ENCODE measurements around the gene RCOR2.
A peak's percentile ranks its signal among the peaks of the same experiment; 100 is the strongest.
"Not testable (repeated sequence)": the region's sequence is repeated elsewhere in the genome, so short reads cannot be mapped to it uniquely, and the experiment has no call there.

Gene RCOR2

DNA sequence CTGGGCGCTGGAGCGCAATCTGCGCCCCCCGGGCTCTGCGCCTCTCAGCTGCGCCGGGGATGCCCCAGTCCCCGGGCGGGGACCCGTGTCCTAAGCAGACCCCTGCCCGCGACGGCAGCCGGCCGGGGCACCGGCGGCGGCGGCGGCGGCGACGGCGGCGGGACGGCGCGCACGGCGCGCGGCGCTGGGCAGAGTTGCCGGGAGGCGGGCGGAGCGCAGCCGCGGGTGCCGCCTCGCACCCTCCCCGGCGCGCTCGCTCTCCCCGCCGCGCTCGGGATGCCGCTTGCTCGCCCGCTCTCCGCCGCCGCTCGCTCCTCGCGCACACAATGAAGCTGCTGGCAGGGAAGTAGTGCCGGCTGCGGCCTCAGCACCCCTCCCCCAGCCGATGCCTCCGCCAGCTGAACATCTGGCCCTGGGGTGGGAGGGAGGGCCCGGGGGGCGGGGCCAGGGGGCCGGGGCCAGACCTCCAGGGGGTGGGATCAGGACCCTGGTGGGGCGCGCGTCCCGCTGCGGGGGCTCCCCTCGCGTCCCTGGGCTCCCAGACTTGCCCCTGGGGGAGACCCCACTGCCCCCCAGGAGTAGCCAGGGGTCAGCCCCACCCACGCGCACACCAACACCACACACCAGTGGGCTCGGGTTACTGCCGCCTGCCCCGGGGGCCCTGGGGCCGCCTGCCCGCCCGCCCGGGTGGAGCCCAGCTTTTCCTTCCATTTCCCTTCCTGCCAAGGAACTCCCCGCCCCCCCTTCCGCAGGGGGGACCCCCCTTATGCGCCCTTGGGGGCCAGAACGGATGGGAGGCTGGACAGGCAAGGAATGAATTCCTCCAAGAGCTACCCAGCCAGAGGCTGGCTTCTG, at the start of gene RCOR2:
RCOR2 (minus strand) TSS at position 328 of the 855 bp plus-strand sequence. CDS start 708 bp downstream, outside the sequence.
- DNase-seq (ENCODE audit: low read depth, low spot score), result no peak

DNA sequence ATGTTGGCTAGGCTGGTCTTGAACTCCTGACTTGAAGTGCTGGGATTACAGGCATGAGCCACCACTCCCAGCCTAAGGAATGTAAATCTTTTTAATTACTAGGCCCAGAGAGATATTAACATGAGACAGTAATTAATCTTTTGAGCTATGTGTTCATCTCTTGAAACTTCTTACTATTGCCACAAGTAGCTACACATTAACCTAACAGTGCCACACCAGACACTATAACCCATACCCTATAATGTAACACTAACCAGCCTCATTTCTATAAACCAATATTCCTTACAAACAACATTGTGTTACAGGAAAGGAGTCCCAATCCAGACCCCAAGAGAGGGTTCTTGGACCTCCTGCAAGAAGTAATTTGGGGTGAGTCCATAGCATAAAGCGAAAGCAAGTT, 49.5 kb upstream of the RCOR2 start:
- no peak for DNase-seq (ENCODE audit: low read depth, low spot score)

DNA sequence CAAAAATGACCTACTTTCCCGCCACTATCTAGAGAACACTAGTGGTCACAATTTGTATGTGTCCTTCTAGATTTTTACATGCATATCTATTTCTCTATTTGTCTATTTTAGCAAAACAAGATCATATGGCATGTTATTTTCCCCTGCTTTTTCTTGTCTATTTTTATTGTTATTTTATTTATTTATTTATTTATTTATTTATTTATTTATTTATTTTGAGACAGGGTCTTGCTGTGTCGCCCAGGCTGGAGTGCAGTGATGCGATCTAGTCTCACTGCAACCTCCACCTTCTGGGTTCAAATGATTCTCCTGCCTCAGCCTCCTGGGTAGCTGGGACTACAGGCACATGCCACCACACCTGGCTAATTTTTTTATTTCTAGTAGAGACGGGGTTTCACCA, 46.9 kb upstream of the RCOR2 start:
- DNase-seq (ENCODE audit: low read depth, low spot score), result not testable (repeated sequence)

DNA sequence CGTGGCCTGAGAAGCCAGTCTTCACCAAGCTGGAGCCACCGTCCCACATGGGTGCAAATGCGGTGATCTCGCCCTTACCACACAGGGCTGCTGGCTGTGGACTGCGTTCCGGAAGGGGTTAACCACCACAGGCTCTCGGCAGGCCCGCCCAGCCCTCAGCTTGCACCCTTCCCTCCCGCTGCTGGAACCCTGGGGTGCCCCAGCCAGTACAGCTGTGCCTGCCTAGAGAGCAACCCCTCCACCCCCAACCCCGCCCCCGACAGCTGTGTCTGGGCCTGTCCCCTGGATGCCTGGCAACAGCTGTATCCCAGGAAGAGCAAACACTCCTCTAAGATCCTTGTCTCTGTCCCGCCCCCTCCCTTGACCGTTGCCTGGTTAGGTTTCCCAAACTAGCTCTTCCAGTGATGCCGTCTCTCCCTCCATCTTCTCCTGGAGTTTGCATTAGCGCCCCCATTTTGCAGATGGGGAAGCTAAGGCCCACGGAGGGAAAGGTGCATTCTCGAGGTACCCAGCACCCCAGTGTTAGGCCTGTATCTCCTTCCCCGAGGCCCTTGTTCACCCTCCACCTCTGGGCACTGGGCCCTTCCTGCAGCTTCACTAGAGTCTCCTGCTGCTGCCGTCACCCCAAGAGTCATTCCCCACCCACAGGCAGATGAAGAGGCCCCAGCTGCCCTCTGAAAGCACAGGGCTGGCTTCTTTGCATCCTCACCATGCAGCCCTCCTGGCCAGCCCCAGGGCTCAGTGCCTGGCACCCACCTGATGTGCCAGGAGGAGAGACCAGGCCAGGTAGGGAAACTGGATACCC, 44.8 kb upstream of the RCOR2 start:
- DNase-seq (ENCODE audit: low read depth, low spot score), result no peak

DNA sequence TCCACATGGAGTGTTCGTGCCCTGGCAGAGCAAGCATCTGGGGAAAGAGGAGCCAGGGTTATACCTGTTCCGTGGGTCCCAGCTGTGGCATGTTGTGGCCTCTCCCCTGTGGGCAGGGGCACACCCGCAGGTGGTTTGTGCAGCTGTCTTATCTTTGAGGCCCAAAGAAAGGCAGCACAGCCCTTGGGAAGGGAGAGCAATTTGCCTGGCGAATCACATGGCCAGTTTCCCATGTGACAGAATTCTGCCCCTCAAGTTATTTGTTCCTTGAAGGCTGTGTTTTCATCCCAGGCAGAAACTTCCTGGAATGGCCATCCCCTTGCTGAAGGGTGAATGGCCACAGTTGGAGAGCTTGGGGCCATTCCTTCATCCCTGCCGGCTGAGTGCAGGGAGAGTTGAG, 41.0 kb upstream of the RCOR2 start:
- no peak for DNase-seq (ENCODE audit: low read depth, low spot score)

DNA sequence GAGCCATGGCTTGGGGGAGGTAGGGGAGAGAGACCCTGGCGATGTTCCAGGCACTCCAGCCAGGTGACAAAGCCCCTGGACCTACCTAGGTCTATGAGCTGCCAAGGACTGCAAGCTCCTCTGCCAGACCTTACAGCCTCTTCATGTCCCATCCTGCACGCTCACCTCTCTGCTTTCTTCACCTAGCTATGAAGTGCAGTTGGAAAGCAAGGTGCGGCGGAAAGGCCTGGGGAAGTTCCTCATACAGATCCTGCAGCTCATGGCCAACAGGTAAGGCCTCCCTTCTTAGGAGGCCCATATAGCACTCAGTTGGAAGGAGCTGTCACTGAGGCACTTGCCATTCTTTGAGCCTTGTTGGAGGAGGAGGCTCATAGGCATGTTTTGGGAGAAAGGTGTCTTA, 35.6 kb upstream of the RCOR2 start:
- no peak for DNase-seq (ENCODE audit: low read depth, low spot score)

DNA sequence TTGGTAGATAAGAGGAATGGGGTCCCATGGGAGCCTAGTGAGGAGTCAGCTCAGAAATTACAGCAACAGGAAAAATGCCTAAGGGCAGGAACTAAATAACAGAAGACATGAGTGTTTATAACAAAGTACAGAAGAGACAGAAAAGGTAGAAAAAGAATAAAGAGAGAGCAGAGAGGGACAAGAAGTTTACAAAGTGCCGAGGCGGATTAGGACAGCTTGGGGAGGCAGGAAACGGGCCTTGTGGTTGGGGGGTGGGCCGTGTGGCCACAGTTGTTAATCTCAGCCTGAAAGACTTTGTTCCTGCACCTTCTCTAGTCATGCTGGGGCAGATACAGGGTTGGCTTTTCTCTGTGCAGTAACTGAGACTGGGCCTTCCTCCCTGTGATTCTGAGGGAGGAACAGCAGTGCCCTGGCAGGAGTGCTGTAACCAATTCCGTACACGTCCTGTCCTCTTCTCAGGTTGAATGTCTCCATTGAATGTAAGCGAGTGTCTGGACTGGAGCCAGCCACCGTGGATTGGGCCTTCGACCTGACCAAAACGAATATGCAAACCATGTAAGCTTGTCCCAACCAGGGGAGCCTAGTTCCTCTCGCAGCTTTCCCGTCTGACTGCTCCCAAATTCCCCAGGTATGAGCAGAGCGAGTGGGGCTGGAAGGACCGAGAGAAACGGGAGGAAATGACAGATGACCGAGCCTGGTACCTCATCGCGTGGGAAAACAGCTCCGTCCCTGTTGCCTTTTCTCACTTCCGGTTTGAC, 35.0 kb upstream of the RCOR2 start:
- DNase-seq (ENCODE audit: low read depth, low spot score), result no peak

DNA sequence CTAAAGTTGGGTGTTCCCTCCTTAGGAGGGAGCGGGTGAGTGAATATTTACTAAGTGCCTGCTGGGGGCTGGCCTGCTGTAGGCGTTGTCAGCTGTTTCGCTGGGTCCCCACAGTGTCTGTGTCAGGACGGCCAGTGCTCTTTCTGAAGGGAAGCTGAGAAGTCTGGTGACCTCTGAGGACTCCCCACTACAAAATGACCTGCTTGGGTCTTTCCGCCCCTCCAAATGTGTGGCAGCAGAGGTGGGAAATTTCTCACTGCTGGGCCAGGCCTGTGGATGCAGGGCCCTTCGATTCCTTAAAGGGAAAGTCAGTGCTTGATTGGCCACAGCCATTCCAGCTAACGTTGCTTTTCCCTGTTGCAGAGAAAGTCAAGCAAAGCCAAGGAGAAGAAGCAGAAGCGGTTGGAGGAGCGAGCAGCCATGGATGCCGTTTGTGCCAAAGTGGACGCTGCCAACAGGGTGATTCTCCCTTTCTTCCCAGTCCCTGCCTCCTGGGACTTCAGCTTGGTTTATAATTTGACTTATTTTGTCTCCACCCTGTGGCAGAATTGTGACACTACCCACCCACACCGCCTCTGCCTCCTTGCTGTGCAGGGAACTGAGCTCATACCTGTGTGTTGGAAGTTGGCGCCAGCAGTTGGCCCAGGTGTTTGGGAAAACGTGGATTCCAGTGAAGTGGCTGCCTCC, 28.7 kb upstream of the RCOR2 start:
- no peak for DNase-seq (ENCODE audit: low read depth, low spot score)

DNA sequence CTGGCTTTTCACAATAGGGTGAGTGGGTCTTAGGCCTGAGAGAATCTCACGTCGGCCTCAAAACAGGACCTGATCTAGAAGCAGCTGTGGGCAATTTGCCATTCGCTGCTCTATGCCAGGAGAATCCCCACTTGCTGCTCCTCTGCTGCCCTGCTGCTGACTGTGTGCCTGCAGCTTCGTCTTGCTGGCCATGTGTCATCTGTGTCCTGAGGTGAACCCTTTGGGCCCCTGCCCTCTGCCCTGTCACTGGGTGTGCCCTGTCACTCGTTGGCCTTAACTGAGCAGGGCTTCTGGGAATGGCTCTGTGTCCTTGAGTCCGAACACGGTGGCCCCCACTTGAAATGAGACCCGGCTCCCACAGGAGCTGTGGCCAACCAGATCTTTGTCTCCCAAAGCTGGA, 28.0 kb upstream of the RCOR2 start:
- no peak for DNase-seq (ENCODE audit: low read depth, low spot score)

DNA sequence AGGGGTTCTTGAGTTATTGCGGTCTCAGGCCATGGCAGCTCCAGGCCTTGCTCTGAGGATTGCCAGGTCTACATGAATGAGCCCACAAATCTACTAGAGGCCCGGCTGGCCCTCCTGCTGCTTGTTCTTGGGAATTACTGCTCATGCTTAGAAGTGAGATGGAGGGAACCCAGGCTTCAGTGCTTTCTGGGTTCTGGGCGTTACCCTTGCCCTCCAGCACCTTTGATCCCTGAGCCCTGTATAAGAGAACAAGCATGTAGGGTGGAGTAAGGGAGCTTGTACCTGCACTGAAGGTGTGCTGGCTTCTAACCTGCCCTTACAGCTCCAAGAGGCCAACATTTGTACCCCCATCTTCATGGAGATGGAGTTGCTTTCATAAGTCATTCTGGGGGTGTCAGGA, 25.8 kb upstream of the RCOR2 start:
- DNase-seq (ENCODE audit: low read depth, low spot score), result no peak

DNA sequence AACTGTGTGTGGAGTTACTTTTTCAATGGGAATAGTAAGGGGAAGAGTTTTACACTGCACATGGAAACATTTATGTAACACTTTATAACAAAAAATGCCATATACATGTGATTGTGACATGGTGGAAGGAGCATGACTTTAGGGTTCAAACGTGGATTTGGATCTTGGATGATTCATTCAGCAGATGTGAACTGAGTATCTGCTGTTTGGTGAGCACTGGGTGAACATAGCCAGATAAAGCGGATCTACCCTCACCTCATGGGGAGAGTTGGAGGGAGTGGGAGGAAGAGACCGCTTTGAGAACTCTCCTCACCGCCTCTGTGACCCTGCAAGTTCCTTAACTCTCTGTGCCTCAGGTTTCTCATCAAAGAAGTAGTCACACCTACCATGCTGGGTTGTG, 24.9 kb upstream of the RCOR2 start:
- DNase-seq (ENCODE audit: low read depth, low spot score), result no peak

DNA sequence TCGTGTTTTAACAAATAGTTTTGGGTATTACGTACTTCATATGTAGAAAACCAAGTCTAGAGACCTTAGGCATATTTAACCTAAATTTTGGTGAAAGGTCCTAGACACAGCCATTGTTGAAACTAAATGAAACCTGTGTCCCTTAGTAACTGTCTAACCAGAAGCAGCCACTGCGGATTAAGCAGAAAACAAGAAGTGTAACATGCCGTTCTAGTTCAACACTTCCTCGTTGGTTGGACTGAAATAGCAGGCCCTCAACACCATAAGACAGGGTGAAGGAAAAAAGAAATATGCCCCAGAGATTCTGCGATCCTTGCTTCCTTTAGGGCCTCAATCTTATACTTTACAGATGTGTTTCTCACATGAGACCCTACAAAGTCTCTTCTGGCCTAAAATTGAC, 23.8 kb upstream of the RCOR2 start:
- no peak for DNase-seq (ENCODE audit: low read depth, low spot score)

DNA sequence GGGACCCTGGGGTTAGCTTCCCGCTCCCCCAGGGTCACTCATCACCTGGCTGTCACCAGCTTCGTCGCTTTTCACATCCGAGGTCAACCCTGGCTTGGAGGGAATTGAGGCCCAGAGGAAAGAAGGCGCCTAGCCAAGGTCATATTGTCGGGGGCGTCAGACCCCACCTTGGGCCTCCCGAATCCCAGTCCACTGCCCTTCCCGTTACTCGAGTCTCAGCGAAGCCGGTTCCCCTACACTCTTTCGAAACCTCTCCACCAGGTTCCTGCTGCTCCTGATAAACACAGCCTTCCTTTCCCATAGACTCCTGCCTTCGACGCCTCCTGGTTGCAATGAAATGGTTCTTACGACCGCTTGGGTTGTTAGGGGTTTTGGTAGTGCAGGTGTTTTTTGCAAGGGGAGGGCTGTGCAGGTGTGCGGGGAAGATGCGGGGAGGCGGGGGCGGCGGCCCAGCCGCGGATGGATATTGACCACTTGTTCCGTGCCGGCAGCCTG, 22.5 kb upstream of the RCOR2 start:
- no peak for DNase-seq (ENCODE audit: low read depth, low spot score)

DNA sequence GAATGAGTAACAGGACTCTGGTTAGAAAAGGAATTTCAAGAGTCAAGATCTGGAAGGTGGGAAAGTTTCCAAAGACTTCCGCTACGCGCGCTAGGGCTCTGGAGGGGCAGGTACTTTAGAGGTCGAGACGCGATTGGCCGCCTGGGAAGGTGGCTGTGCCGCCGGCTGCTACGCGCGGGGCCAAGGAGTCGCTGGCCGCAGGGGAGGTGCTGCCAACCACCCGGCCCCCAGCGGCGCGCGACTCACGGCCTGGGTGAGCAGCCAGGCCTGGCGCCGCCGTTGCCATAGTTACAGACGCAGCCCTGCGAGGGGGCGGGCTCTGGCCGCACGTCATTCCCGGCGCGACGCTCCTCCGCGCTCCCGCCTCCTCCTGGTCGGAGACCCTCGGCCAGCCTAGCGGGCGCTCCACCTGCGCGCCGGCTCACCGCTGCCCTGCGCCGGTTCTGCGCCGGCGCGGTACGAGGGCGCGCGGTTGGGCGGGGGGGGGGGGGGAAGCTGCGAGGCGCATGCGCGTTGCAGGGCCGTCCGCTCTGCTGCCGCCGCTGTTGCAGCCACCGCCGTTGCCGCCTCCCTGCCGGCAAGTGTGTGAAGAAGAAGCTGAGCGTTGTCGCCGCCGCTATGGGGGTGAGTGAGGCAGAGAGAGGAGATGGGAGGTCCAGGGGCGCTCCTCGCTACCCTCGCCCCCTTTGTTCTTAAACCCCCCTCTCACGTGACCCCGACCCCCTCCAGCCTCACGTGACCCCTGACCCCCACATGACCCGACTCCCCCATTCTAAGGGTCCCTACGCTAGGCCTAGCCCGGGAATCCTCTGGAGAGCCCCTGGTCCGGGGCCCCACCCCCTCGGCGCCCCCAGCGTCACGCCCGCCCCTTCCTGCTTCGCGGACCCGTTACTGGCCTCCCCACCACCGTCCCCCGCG, 21.8 kb upstream of the RCOR2 start, which contains the start of gene NAA40:
NAA40 (plus strand) TSS at position 524 of the 918 bp plus-strand sequence; CDS start at position 619, 95 bp downstream.
- DNase-seq (ENCODE audit: low read depth, low spot score), result peak; percentile 81

DNA sequence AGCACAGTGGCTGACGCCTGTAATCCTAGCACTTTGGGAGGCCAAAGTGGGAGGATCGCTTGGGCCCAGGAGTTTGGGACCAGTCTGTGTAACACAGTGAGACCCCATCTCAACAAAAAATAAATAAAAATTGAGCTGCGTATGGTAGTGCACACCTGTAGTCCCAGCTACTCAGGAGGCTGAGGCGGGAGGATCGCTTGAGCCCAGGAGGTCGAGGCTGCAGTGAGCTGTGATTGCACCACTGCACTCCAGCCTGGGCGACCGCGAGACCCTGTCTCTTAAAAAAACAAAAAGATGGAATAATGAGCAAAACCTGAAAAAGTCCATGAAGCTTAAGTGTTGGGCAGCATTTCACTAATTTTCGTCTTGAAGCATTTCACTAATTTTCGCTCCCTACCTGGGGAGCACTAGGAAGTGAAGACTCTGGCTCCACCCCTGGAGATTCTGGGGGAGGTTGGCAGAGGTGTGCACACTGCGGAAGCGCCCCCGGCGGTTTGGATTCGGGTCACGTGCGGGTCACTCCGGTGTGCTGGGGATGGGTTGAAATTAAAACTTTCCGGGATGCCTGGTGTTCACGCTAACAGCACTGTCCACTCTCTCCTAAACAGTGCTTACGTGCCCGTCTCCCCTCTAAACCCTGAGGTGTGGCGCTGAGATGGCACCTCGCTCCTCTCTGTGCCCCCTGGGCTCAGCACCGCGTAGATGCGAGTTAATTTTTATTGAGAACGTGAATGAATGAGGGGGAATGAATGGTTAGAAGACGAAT, 20.9 kb upstream of the RCOR2 start:
- DNase-seq (ENCODE audit: low read depth, low spot score), result no peak

DNA sequence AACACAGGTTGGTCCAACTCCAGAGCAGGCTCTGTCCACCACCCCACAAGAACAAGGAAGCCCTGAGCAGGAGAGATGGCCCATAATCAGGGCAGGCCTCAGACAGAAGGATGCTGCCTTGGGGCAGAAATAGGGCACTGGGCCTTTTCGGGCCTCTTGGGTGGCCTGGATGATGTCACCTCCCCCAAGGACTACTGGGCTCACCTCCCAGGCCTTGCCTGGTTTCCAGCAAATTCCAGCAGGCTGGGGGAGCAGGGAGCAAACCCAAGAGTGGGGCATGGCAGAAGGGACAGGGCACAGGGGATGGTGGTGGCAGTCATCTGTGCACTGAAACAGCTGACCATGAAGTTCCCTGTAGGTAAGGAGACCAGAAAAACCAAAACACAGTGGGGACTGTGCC, 16.5 kb upstream of the RCOR2 start:
- no peak for DNase-seq (ENCODE audit: low read depth, low spot score)

DNA sequence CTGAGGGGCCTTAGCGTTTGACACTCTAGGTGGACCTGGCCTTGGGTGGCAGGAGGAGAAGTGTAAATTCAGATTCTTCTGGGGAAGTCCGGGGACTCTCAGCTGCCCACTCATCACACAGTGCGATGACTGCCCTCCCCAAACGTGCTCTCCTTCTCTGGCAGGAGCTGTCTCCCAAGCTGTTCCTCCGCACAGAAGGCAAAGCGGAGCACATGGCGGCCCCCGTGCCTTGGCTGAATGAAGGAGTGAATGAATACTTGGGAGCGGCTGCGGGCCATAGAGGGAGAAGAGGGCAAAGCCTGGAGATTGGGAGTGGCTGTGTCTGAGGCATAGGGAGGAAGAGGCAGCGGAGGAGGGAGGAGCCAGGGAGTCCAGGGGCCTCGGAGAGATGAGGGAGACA, 14.9 kb upstream of the RCOR2 start:
- no peak for DNase-seq (ENCODE audit: low read depth, low spot score)

DNA sequence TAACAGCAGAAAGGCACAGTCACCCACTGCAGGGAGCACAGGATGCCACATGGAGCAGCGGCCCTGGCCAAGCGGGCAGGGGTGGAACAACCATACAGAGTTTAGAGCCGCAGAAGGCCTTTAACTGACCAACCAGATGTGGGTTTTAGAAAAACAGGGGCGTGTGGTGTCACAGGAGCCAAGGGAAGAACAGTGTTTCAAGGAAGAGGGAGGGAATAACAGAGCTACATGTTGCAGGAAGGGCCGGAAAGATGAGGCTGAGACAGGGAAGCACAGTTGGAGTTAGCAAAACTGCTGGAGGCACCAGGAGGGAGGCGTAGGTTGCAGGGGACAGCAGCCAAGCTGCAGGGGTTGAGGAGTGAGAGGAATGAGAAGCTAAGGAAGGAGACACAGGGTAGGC, 14.1 kb upstream of the RCOR2 start:
- DNase-seq (ENCODE audit: low read depth, low spot score), result no peak

DNA sequence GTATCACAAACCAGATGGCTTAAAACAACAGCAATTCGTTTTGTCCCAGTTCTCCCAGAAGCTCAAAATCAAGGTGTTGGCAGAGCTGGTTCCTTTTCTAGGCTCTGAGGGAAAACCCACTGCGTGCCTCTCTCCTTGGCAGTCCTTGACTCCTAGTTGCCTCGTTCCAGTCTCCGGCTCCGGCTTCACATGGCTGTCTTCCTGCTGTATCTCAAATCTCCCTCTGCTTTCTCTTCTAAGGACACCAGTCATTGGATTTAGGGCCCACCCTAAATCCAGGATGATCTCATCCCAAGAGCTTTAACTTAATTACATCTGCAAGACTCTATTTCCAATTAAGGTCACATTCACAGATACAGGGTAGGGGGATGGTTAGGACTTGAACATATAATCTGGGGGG, 12.7 kb upstream of the RCOR2 start:
- no peak for DNase-seq (ENCODE audit: low read depth, low spot score)
